Adrenal gland (tissue), 12 donors: ENCODE data around the gene KDM2A. TPM values are rescaled to one million over a fixed set of nuclear protein-coding genes. Genes with fewer than 3 reads are reported as not detected.

Source experiments
- DNase-seq, 7 donors: peaks; one replicate each; pipeline ENCODE4 v3.0.0-alpha.2; 2019 to 2020
- H3K27ac ChIP-seq, 5 donors: fragments of 200-600 bp; sonication (generic) in 4 of 5; 1 replicate in 3 of 5; 2 replicates in 2 of 5; pipeline versions ENCODE4 v1.5.1 to v1.8.0; 2016 to 2020; ENCODE audit warnings: mild to moderate bottlenecking in 1 of 5
- H3K27me3 ChIP-seq: fragments of 200-600 bp; 2 replicates; pipeline ENCODE4 v1.8.0; 2021
- H3K36me3 ChIP-seq, 2 donors: fragments of 200-600 bp; replicated peaks in 1 of 2; 1 replicate in 1 of 2; 2 replicates in 1 of 2; pipeline versions ENCODE4 v1.5.1 to v1.8.0; 2018 to 2022
- H3K4me1 ChIP-seq, 2 donors: fragments of 200-600 bp; replicated peaks in 1 of 2; 1 replicate in 1 of 2; 2 replicates in 1 of 2; pipeline versions ENCODE4 v1.5.1 to v1.8.0; 2018 to 2021
- H3K4me3 ChIP-seq, 4 donors: fragments of 200-600 bp; sonication (generic) in 3 of 4; one replicate each; pipeline ENCODE4 v1.5.1; 2016 to 2018
- H3K9me3 ChIP-seq, 3 donors: fragments of 200-600 bp; sonication (generic) in 1 of 3; replicated peaks in 1 of 3; 1 replicate in 2 of 3; 2 replicates in 1 of 3; pipeline versions ENCODE4 v1.5.1 to v1.8.0; 2016 to 2021
- CTCF ChIP-seq, 6 experiments: fragments of 450-650 bp in 4 of 6; fragments of 200-600 bp in 2 of 6; sonication (generic) in 1 of 6; IDR thresholded peaks; 1 replicate in 5 of 6; 2 replicates in 1 of 6; pipeline versions ENCODE4 v1.5.1 to v1.8.0; 2016 to 2021; ENCODE audit warnings: antibody characterized with exemption in 6 of 6, mild to moderate bottlenecking in 2 of 6, moderate library complexity in 1 of 6
- POLR2A ChIP-seq, 2 donors: fragments of 450-650 bp; IDR thresholded peaks; one replicate each; pipeline ENCODE4 v1.6.1; 2017; ENCODE audit warnings: antibody characterized with exemption in 2 of 2, mild to moderate bottlenecking in 2 of 2, moderate library complexity in 1 of 2
- WGBS, 4 donors: extraction: QIAGEN DNeasy Blood & Tissue Kit in 2 of 4; methylation state at CpG; one replicate each; pipeline versions ENCODE4 v1.1.5 to v1.1.7; 2013 to 2017; 5-methylcytosine and 5-hydroxymethylcytosine counted together
- intact Hi-C, 2 donors: fragments of 100-400 bp; cut with DNase I; formaldehyde crosslinking; loops; one replicate each; pipeline versions ENCODE4 v1.14.1 to v1.15.0; 2022 to 2023
- polyA plus RNA-seq, 3 donors: library from polyadenylated mRNA; stranded (reverse); fragments of 200-250 nt in 2 of 3; fragments of 350-450 nt in 1 of 3; fragmentation: Illumina TruSeq in 1 of 3; extraction: RNeasy Lipid Tissue Mini Kit (QIAGEN cat#74804) in 1 of 3; gene quantifications; one replicate each; pipeline ENCODE4 v1.2.3, GENCODE V29; 2013 to 2014
- total RNA-seq, 9 donors: library from RNA; depleted of rRNA in 4 of 9; stranded (reverse); fragments of >200 nt in 4 of 9; fragments of 120-200 nt in 1 of 9; fragmentation: NEBNext Ultra II Directional in 1 of 9; extraction: Animal tissue kit (Norgen Biotek cat#: 25700) in 1 of 9; gene quantifications; one replicate each; pipeline versions ENCODE4 v1.1.0 to v1.2.4, GENCODE V29; 2013 to 2023
- donor health status: healthy with polysubstance abuse.
- donor health status: Bipolar disorder and iron deficiency.
- donor health status: DM: yes; HTN: yes; CAD: no.
- donor health status: DM: no; HTN: no; CAD: no.
- donor health status: DM: no; HTN: no; CAD: no.
- donor health status: DM: yes; HTN: yes; CAD: no.

The KDM2A gene
- total and polyA plus RNA-seq, 12 donors = 30.6 to 65.3 (median 45.7) TPM

DNA sequence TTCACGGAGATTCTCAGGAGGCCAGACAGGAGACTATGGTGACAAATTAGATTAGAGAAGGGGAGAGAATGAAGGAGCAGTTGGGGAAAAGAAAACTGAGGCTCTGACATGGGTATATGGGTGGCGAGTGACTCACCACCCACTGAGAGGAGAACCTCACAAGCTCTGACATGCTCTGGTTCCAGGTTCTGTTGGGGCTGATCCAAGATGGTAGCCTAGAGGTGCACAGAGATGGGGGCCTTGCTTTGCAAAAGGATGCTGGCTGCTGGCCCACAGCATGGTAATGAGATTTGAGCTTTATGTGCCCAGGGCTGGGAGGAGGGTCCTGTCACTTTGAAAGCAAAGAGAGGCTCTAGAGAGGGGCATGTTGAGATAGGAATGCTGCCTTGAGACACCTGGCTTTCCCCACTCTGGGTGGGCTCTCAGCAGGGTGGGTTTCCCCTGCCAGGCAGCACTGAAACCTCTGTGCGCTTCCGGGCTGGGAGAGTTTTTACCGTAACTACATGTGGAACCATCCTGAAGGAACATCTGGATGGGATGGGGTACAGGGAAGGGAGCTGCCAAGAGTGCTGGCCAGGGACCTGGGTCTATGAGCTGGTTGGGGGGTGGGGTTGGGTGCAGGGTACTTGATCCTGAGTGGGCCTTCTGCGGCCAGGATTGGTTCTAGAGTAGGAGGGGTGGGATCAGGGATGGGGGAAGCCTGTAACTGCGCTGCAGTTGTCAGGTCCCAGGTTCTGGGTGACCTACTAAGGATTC, 146.0 kb downstream of the KDM2A start:
- peaks cover 25 to 57% of the 10 kb centered on the region in 2 donors for H3K4me1 ChIP-seq
- peaks cover 0 to 7% of the 10 kb centered on the region in 2 donors for H3K36me3 ChIP-seq
- no peaks in the 10 kb centered on the region for H3K27me3 ChIP-seq
- intact Hi-C loops = loop anchor here in 1 of 2 donors (5.0 kb wide), 1 partner anchor 37 kb away; the partner anchor contains the start of gene SSH3
- peak in 2 of 7 donors; percentile 21 to 23 for DNase-seq
- no peaks in the 10 kb centered on the region for H3K9me3 ChIP-seq
- no peak overlapping the region for H3K27ac ChIP-seq
- 88 to 92% (median 91%) methylated on average over 3 to 7 of the region's 7 CpGs for WGBS, 4 donors
- no peak for TF ChIP-seq CTCF (IDR thresholded peaks at IDR 0.05)
- no peak for TF ChIP-seq POLR2A (IDR thresholded peaks at IDR 0.05)
- H3K4me3 ChIP-seq = no peak overlapping the region

- intact Hi-C loops = loop anchor here (2.0 to 5.0 kb wide), 2 partner anchors 36 to 51 kb away; partner anchors contain the start of gene SSH3 (in 1 of the 2)
- peaks cover 0 to 7% of the 10 kb centered on the region in 2 donors for H3K36me3 ChIP-seq
Measured at GRCh38 chr11:67265633-67266448, 146.8 kb downstream of the KDM2A start.

GRCh38 chr11:67266449-67267187, 147.6 kb downstream of the KDM2A start, which contains the start of gene GRK2:
TSS of gene GRK2 (plus strand) at chr11:67266473. CDS start at chr11:67266700, 227 bp downstream.
- peak in 3 of 7 donors; percentile 55 to 60 (median 59) for DNase-seq
- intact Hi-C loops = loop anchor here (2.0 to 5.0 kb wide), 2 partner anchors 36 to 50 kb away; partner anchors contain the start of gene SSH3 (in 1 of the 2)
- TF ChIP-seq CTCF (IDR thresholded peaks at IDR 0.05) (no peak), POLR2A (IDR thresholded peaks at IDR 0.05) (no peak)
- whole genome bisulfite sequencing, 4 donors = 0 to 1% (median 0%) methylated on average over 6 to 88 of the region's 103 CpGs; no CpG with 5 or more reads in 1 of the 4 donors
- H3K4me3 ChIP-seq = peak within 1 kb of the TSS; percentile 46 to 87 (median 58)
- H3K27me3 ChIP-seq = no peaks in the 10 kb centered on the region
- H3K36me3 ChIP-seq = peaks cover 0 to 7% of the 10 kb centered on the region in 2 donors
- peak within 1 kb of the TSS in 4 of 5 donors; percentile 63 to 89 (median 74) for H3K27ac ChIP-seq
- no peaks in the 10 kb centered on the region for H3K9me3 ChIP-seq
- peaks cover 28 to 64% of the 10 kb centered on the region in 2 donors for H3K4me1 ChIP-seq

More at GRCh38 chr11:67265633-67266448, 146.8 kb downstream of the KDM2A start:
- peak; percentile 56 to 85 (median 79) for DNase-seq
- Histone ChIP-seq H3K4me1 (peaks cover 25 to 64% of the 10 kb centered on the region in 2 donors), H3K4me3 (peak overlapping the region in 1 of 4 donors; percentile 24), H3K27me3 (no peaks in the 10 kb centered on the region), H3K9me3 (no peaks in the 10 kb centered on the region), H3K27ac (peak overlapping the region in 4 of 5 donors; percentile 2 to 89 (median 47))
- 10 to 38% (median 22%) methylated on average over 6 to 54 of the region's 54 CpGs for WGBS, 4 donors
- no peak for TF ChIP-seq POLR2A (IDR thresholded peaks at IDR 0.05)
- peak in 5 of 6 experiments; percentile 53 to 94 (median 70) for TF ChIP-seq CTCF (IDR thresholded peaks at IDR 0.05)
